Tibial nerve (tissue), 4 donors: ENCODE results near the gene TCF7L1. TPM values are rescaled to one million over a fixed set of nuclear protein-coding genes. Genes with fewer than 3 reads are reported as not detected.

ENCODE experiments used
- DNase-seq, 2 donors: peaks; one replicate each; pipeline ENCODE4 v3.0.0-alpha.2; 2019; ENCODE audit warnings: low spot score in 2 of 2
- H3K27ac ChIP-seq, 4 donors: fragments of 200-600 bp; sonication (generic) in 3 of 4; one replicate each; pipeline ENCODE4 v1.5.1; 2017 to 2019; ENCODE audit warnings: mild to moderate bottlenecking in 1 of 4
- H3K27me3 ChIP-seq, 2 donors: fragments of 200-600 bp; sonication (generic) in 1 of 2; one replicate each; pipeline versions ENCODE4 v1.5.1 to v1.6.0; 2017 to 2019
- H3K36me3 ChIP-seq, 3 donors: fragments of 200-600 bp; sonication (generic); one replicate each; pipeline ENCODE4 v1.5.1; 2018 to 2019
- H3K4me1 ChIP-seq, 4 donors: fragments of 200-600 bp; sonication (generic) in 3 of 4; one replicate each; pipeline ENCODE4 v1.5.1; 2017 to 2019
- H3K4me3 ChIP-seq, 4 donors: fragments of 200-600 bp; sonication (generic) in 3 of 4; one replicate each; pipeline ENCODE4 v1.5.1; 2017 to 2019; ENCODE audit warnings: mild to moderate bottlenecking in 1 of 4, moderate library complexity in 1 of 4
- H3K9me3 ChIP-seq, 4 donors: fragments of 200-600 bp; sonication (generic) in 3 of 4; one replicate each; pipeline ENCODE4 v1.5.1; 2017 to 2019
- CTCF ChIP-seq, 5 experiments: fragments of 200-600 bp in 3 of 5; fragments of 450-650 bp in 2 of 5; sonication (generic) in 3 of 5; IDR thresholded peaks; one replicate each; pipeline ENCODE4 v1.5.1; 2016 to 2019; ENCODE audit warnings: antibody characterized with exemption in 5 of 5, mild to moderate bottlenecking in 3 of 5, moderate library complexity in 2 of 5
- EP300 ChIP-seq, 2 donors: sonication (generic); formaldehyde crosslinking; IDR thresholded peaks; one replicate each; pipeline ENCODE4 v1.6.1; 2017; ENCODE audit warnings: antibody characterized with exemption in 2 of 2, mild to moderate bottlenecking in 1 of 2
- POLR2A ChIP-seq, 2 donors: fragments of 450-650 bp; IDR thresholded peaks; one replicate each; pipeline ENCODE4 v1.6.1; 2017; ENCODE audit warnings: antibody characterized with exemption in 2 of 2, mild to moderate bottlenecking in 2 of 2, moderate library complexity in 2 of 2
- WGBS, 2 donors: methylation state at CpG; one replicate each; pipeline ENCODE4 v1.1.5; 2018; 5-methylcytosine and 5-hydroxymethylcytosine counted together
- total RNA-seq, 4 donors: library from RNA; depleted of rRNA; stranded (reverse); fragments of >200 nt; gene quantifications; one replicate each; pipeline ENCODE4 v1.1.0, GENCODE V29; 2016

The TCF7L1 gene
- total RNA-seq, 4 donors from 2014 or later, result 3.7 to 14.1 (median 7.1) TPM

GRCh38 chr2:85191157-85191556 lies 58.0 kb downstream of the TCF7L1 start:
- H3K36me3 ChIP-seq, result no peaks in the 10 kb centered on the region
- WGBS, 2 donors, result 73% methylated on average over 2 of the region's 2 CpGs
- TF ChIP-seq POLR2A (IDR thresholded peaks at IDR 0.05) (no peak), CTCF (IDR thresholded peaks at IDR 0.05) (no peak), EP300 (IDR thresholded peaks at IDR 0.05) (no peak)
- H3K9me3 ChIP-seq, result no peaks in the 10 kb centered on the region
- H3K27me3 ChIP-seq, result no peaks in the 10 kb centered on the region
- peaks cover 0 to 15% (median 2%) of the 10 kb centered on the region in 4 donors for H3K4me1 ChIP-seq
- no peak overlapping the region for H3K27ac ChIP-seq
- H3K4me3 ChIP-seq, result no peak overlapping the region
- DNase-seq, result no peak

- no peak overlapping the region for H3K4me3 ChIP-seq
- H3K27me3 ChIP-seq, result no peaks in the 10 kb centered on the region
- H3K27ac ChIP-seq, result no peak overlapping the region
- no peaks in the 10 kb centered on the region for H3K9me3 ChIP-seq
- peaks cover 0 to 3% (median 0%) of the 10 kb centered on the region in 4 donors for H3K4me1 ChIP-seq
- no peak for DNase-seq
- H3K36me3 ChIP-seq, result no peaks in the 10 kb centered on the region
- TF ChIP-seq POLR2A (IDR thresholded peaks at IDR 0.05) (no peak), CTCF (IDR thresholded peaks at IDR 0.05) (no peak), EP300 (IDR thresholded peaks at IDR 0.05) (no peak)
- WGBS, 2 donors, result 81 to 89% methylated on average over 8 of the region's 8 CpGs
Observed at GRCh38 chr2:85194780-85195480, 61.7 kb downstream of the TCF7L1 start.

- Histone ChIP-seq H3K9me3 (no peaks in the 10 kb centered on the region), H3K4me1 (peaks cover 0 to 3% (median 0%) of the 10 kb centered on the region in 4 donors), H3K27me3 (no peaks in the 10 kb centered on the region), H3K27ac (no peak overlapping the region), H3K36me3 (no peaks in the 10 kb centered on the region), H3K4me3 (no peak overlapping the region)
- no peak for TF ChIP-seq EP300 (IDR thresholded peaks at IDR 0.05)
- no peak for TF ChIP-seq CTCF (IDR thresholded peaks at IDR 0.05)
- no peak for TF ChIP-seq POLR2A (IDR thresholded peaks at IDR 0.05)
- WGBS, 2 donors, result 44 to 54% methylated on average over 5 of the region's 5 CpGs
- no peak for DNase-seq
Observed at GRCh38 chr2:85195956-85196355, 62.8 kb downstream of the TCF7L1 start.

GRCh38 chr2:85199698-85200097 lies 66.5 kb downstream of the TCF7L1 start:
- DNase-seq, result no peak
- Histone ChIP-seq H3K27ac (no peak overlapping the region), H3K9me3 (no peaks in the 10 kb centered on the region), H3K27me3 (no peaks in the 10 kb centered on the region), H3K36me3 (no peaks in the 10 kb centered on the region), H3K4me3 (no peak overlapping the region), H3K4me1 (no peaks in the 10 kb centered on the region)
- 83 to 85% methylated on average over 3 of the region's 3 CpGs for WGBS, 2 donors
- no peak for TF ChIP-seq POLR2A (IDR thresholded peaks at IDR 0.05)

GRCh38 chr2:85209887-85210286 lies 76.7 kb downstream of the TCF7L1 start:
- no peak for DNase-seq
- TF ChIP-seq POLR2A (IDR thresholded peaks at IDR 0.05) (no peak), EP300 (IDR thresholded peaks at IDR 0.05) (no peak), CTCF (IDR thresholded peaks at IDR 0.05) (no peak)

More at GRCh38 chr2:85209887-85210286, 76.7 kb downstream of the TCF7L1 start:
- WGBS, 2 donors, result 100% methylated on average over 1 of the region's 1 CpG
- no peak overlapping the region for H3K4me3 ChIP-seq
- H3K36me3 ChIP-seq, result no peaks in the 10 kb centered on the region
- H3K9me3 ChIP-seq, result no peaks in the 10 kb centered on the region
- H3K27ac ChIP-seq, result no peak overlapping the region
- peaks cover 0 to 12% (median 5%) of the 10 kb centered on the region in 4 donors for H3K4me1 ChIP-seq
- H3K27me3 ChIP-seq, result no peaks in the 10 kb centered on the region
